ENCODE results near the gene JAG1.

The JAG1 gene

DNA sequence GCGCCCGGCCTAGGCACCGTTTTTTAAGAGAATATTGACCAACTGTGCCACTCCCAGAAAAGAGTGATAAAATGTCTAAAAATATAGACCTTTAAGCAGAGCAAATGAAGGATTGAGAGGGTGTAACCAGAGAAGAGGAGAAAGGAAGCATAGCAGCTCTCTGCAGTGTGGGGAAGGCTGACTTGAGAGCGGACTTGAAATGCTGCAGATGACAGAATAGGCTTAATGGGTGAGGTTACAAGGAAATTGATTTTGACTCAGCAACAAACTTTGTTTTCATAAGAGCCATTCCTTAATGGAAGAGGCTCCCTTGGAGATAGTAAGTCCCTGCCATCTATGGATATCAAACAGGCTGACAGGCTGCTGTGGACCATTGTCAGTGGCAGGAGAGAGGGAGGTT is 7.7 kb upstream of the JAG1 start:
- Mint-ChIP-seq H3K27me3 (peaks cover 31 to 38% of the 10 kb centered on the region in 2 donors), H3K36me3 (no peaks in the 10 kb centered on the region), H3K4me1 (no peaks in the 10 kb centered on the region), H3K27ac (no peak overlapping the region), H3K9me3 (no peaks in the 10 kb centered on the region), H3K4me3 (no peak overlapping the region)
- no peak for DNase-seq
- ATAC-seq (replicated peaks): no peak

GRCh38 chr20:10680571-10680970 is 6.8 kb upstream of the JAG1 start:
- Mint-ChIP-seq H3K4me3 (no peak overlapping the region), H3K27me3 (peaks cover 28 to 42% of the 10 kb centered on the region in 2 donors), H3K36me3 (no peaks in the 10 kb centered on the region), H3K9me3 (no peaks in the 10 kb centered on the region), H3K4me1 (no peaks in the 10 kb centered on the region), H3K27ac (no peak overlapping the region)
- ATAC-seq (replicated peaks) (no peak), DNase-seq (no peak)

- Mint-ChIP-seq H3K27me3 (peaks cover 37 to 52% of the 10 kb centered on the region in 2 donors), H3K4me1 (peaks cover 6 to 8% of the 10 kb centered on the region in 2 donors), H3K4me3 (no peak overlapping the region), H3K27ac (no peak overlapping the region), H3K9me3 (no peaks in the 10 kb centered on the region), H3K36me3 (no peaks in the 10 kb centered on the region)
- ATAC-seq (replicated peaks): no peak
- no peak for DNase-seq
Measured at GRCh38 chr20:10679269-10679668, 5.5 kb upstream of the JAG1 start.

DNA sequence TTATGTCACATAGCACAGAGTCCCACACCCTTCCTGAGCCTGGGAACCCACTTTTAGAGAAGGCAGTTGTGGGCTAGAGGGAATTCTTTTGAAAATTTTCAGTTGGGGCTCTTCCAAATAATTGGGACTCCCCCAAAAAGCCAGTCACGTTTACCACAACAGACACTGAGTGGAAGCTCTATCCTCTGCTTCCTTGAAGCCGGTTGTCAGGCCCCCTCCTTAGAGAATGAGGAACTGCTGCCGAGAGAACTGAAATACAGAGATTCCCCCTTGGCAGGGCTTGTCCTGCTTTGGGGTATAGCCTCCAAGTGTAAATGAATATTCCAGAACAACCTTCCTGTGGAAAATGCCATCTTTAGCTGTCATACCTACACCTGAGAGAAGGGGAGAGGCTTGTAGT is 2.7 kb upstream of the JAG1 start:
- no peak for DNase-seq
- Mint-ChIP-seq H3K36me3 (no peaks in the 10 kb centered on the region), H3K4me1 (peaks cover 20 to 32% of the 10 kb centered on the region in 2 donors), H3K9me3 (no peaks in the 10 kb centered on the region), H3K4me3 (no peak overlapping the region), H3K27me3 (peaks cover 53 to 72% of the 10 kb centered on the region in 2 donors), H3K27ac (no peak overlapping the region)
- ATAC-seq (replicated peaks): no peak

- H3K27ac Mint-ChIP-seq: no peak overlapping the region
- H3K36me3 Mint-ChIP-seq: no peaks in the 10 kb centered on the region
- H3K4me1 Mint-ChIP-seq: peaks cover 29 to 42% of the 10 kb centered on the region in 2 donors
- DNase-seq (no peak), ATAC-seq (replicated peaks) (no peak)
- peaks cover 0 to 1% of the 10 kb centered on the region in 2 donors for H3K9me3 Mint-ChIP-seq
- H3K4me3 Mint-ChIP-seq: no peak overlapping the region
- H3K27me3 Mint-ChIP-seq: peaks cover 59 to 75% of the 10 kb centered on the region in 2 donors
Measured at GRCh38 chr20:10675450-10675848, 1.6 kb upstream of the JAG1 start.

GRCh38 chr20:10674684-10675449 is 1.1 kb upstream of the JAG1 start:
- peaks cover 60 to 78% of the 10 kb centered on the region in 2 donors for H3K27me3 Mint-ChIP-seq
- H3K27ac Mint-ChIP-seq: no peak overlapping the region
- H3K36me3 Mint-ChIP-seq: no peaks in the 10 kb centered on the region
- peak overlapping the region; percentile 47 to 91 for H3K4me3 Mint-ChIP-seq
- peaks cover 31 to 48% of the 10 kb centered on the region in 2 donors for H3K4me1 Mint-ChIP-seq
- ATAC-seq (replicated peaks) (peak; percentile 57 to 62), DNase-seq (peak; percentile 41)
- H3K9me3 Mint-ChIP-seq: peaks cover 0 to 1% of the 10 kb centered on the region in 2 donors

DNA sequence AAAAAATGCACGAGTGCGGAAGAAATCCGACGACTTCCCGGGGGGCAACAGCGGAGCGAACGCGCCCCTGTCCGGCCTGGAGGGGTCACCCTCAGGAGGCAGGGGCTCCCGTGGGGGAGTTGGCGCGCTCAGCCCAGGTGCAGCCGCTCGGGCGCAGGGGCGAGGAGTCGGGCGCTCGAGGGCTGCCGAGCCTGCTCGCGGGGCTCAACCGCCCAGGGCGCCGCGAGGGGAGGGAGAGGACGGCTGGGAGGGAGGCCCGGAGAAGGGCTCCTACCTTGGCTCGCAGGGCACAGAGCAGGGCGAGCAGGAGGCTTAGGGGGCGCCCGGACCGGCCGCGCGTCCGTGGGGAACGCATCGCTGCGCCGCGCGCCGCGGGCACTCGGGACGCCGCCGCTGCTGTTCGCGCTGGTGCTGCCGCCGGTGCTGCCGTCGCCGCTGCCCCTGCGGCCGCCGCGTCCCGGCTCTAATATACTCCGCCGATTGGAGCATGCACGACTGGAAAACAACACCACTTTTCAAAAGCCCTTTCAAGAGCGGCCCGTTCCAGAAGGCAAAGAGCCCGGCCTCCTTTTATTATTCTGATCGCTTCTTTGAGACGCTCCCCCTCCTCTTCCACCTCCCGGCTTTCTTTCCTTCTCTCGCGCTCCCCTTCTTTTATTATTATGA is 490 bp downstream of the JAG1 start:
- H3K36me3 Mint-ChIP-seq: no peaks in the 10 kb centered on the region
- ATAC-seq (replicated peaks) (no peak), DNase-seq (peak; percentile 9)
- H3K27me3 Mint-ChIP-seq: peaks cover 63 to 81% of the 10 kb centered on the region in 2 donors
- H3K4me1 Mint-ChIP-seq: peaks cover 31 to 48% of the 10 kb centered on the region in 2 donors
- peak overlapping the region; percentile 91 to 92 for H3K4me3 Mint-ChIP-seq
- no peak overlapping the region for H3K27ac Mint-ChIP-seq
- H3K9me3 Mint-ChIP-seq: peaks cover 0 to 1% of the 10 kb centered on the region in 2 donors

- peak; percentile 20 for DNase-seq
- Mint-ChIP-seq H3K9me3 (peaks cover 0 to 1% of the 10 kb centered on the region in 2 donors), H3K4me3 (peak overlapping the region; percentile 78 to 91), H3K27me3 (peaks cover 59 to 75% of the 10 kb centered on the region in 2 donors), H3K27ac (peak overlapping the region; percentile 62), H3K4me1 (peaks cover 31 to 48% of the 10 kb centered on the region in 2 donors), H3K36me3 (no peaks in the 10 kb centered on the region)
- ATAC-seq (replicated peaks): no peak
Measured at GRCh38 chr20:10672624-10673127, 1.1 kb downstream of the JAG1 start.

- Mint-ChIP-seq H3K36me3 (no peaks in the 10 kb centered on the region), H3K4me3 (peak overlapping the region; percentile 78 to 91), H3K4me1 (peaks cover 31 to 48% of the 10 kb centered on the region in 2 donors), H3K27ac (no peak overlapping the region), H3K27me3 (peaks cover 54 to 75% of the 10 kb centered on the region in 2 donors), H3K9me3 (peaks cover 0 to 1% of the 10 kb centered on the region in 2 donors)
- DNase-seq: no peak
- ATAC-seq (replicated peaks): no peak
Measured at GRCh38 chr20:10671919-10672623, 1.7 kb downstream of the JAG1 start.

DNA sequence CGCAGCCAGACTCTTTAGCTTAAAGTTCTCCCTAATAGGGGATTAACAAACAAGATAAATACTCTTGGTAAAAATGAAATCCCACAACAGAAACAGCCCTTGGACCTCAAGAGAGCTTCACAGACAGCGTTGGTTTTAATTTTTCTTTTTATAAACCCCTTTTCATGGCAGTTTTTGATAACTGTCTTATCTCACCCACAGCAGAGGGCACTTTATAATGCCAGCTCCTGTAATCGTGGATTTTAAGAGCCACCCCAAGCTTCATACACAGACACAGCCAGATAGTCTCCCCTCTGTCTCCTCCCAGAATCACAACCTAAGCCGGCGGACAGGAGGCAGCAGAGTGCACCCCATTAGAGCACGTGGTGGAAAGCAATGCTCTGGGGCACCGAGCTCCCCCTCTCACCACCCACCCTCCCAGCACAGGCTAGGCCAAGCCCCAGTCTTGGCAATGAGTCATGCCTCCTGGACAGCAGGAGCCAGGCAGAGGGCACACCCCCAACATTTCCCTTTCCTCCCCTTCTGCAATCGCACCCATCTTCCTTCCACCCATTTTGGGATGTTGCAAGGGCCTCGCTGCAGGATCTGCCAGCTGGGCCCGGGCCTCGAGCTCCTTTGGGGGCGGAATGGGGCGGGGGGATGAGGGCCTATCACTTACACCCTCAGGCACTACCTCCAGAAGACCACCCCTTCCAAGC is 2.4 kb downstream of the JAG1 start:
- Mint-ChIP-seq H3K4me3 (peak overlapping the region; percentile 23 to 91), H3K4me1 (peaks cover 31 to 48% of the 10 kb centered on the region in 2 donors), H3K27me3 (peaks cover 57 to 74% of the 10 kb centered on the region in 2 donors), H3K9me3 (peaks cover 0 to 1% of the 10 kb centered on the region in 2 donors), H3K27ac (no peak overlapping the region), H3K36me3 (no peaks in the 10 kb centered on the region)
- peak; percentile 13 for DNase-seq
- ATAC-seq (replicated peaks): peak; percentile 26

DNA sequence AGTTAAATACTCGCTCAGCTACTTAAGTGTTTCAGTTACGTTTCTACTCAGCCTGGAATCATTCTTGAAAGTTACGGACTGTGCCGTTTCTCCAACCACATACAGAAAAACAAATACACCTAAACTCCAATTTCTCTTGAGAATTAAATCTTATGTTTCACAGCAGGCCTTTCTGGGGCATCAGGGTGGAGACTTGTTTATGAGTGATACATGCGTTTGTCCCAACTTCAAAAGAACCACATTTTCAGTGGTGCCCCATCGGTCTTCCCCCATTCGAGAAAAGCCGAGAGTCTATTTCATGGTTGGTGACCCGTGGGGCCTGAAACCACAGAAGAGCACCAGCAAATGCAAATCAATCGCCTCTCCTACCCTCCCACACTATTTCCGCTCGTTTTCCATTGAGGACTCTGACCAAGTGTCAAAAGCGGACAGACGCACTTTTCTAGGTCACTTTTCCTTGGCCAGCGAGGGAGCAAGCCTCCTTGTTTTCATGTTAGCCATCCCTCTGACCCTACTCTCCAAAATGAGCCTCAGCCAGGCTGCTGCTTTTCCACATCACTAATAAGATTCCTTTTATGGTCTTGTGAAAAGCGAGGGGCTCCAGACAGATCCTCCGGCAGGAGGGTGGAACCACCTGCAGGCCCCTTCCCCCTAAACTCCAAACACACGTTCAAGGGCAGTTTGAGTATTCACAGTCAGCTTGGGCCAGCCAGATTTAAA is 3.1 kb downstream of the JAG1 start:
- peaks cover 0 to 1% of the 10 kb centered on the region in 2 donors for H3K9me3 Mint-ChIP-seq
- peak overlapping the region; percentile 68 for H3K27ac Mint-ChIP-seq
- peaks cover 31 to 48% of the 10 kb centered on the region in 2 donors for H3K4me1 Mint-ChIP-seq
- no peaks in the 10 kb centered on the region for H3K36me3 Mint-ChIP-seq
- H3K27me3 Mint-ChIP-seq: peaks cover 60 to 74% of the 10 kb centered on the region in 2 donors
- peak; percentile 27 for DNase-seq
- H3K4me3 Mint-ChIP-seq: peak overlapping the region; percentile 11 to 45
- ATAC-seq (replicated peaks): peak; percentile 8 to 19

DNA sequence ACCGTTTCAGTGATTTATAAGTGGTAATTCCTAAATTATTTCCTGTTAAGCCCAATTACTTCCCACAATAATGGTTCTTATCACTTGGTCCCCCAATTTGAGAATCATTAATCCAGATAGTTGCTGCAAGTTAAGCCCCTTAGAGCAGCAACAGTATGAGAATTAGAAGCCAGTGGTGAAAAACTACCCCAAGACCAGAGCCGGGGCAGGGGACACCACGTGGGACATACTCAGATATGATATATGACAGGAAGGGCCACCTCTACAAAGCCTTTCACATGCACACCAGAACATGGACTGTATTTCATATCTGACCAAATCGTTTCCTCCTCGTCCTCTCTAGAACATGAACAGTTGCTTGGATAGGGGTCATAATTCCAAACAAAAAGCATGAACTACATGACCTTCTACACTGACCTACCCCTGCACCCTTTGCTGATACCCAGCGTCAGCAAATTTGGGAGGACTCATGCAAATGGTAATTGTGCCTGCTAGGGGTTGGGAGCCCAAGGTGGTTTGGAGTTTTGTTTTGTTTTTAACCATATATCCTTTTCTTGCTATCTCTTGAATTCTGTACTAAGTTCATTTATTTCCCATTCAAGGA is 3.9 kb downstream of the JAG1 start:
- no peak overlapping the region for H3K27ac Mint-ChIP-seq
- H3K9me3 Mint-ChIP-seq: peaks cover 0 to 1% of the 10 kb centered on the region in 2 donors
- peaks cover 27 to 44% of the 10 kb centered on the region in 2 donors for H3K4me1 Mint-ChIP-seq
- no peak for ATAC-seq (replicated peaks)
- peaks cover 52 to 71% of the 10 kb centered on the region in 2 donors for H3K27me3 Mint-ChIP-seq
- no peaks in the 10 kb centered on the region for H3K36me3 Mint-ChIP-seq
- H3K4me3 Mint-ChIP-seq: no peak overlapping the region
- DNase-seq: no peak
